ENCODE results near the gene HOXA6.

The HOXA6 gene

DNA sequence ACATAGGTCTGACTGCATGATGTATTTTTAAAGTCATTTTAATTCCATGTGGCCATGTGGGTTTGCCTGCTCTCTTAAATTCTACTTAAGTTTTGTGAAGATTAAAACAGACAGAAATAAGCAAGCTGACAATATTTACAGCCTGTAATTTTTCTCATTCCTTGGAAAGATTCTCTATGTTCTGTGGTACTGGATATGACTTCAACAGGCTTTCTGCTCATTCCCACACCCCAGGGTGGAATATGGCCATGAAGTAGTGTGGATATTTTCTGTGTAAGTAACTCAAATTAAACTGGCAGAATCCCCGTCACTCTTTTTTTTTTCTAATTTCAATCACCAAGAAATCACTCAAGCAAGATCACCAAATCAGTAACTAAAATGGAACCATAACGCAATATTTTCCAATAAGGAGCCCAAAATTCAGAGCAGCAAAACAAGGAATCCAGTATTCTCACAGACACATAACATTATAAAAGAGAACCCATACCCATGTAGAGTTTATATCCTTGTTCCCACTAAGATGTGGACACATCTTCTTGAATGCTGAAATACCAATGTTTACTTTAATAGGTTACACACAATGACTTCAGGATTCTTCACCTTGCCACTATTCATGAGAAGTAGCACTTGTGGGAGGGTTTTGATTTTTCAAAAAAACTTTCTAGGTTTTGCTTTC lies 9.8 kb downstream of the HOXA6 start:
- DNase-seq (ENCODE audit: low spot score): no peak

GRCh38 chr7:27134392-27134791 lies 13.2 kb downstream of the HOXA6 start:
- DNase-seq (ENCODE audit: low spot score): no peak

DNA sequence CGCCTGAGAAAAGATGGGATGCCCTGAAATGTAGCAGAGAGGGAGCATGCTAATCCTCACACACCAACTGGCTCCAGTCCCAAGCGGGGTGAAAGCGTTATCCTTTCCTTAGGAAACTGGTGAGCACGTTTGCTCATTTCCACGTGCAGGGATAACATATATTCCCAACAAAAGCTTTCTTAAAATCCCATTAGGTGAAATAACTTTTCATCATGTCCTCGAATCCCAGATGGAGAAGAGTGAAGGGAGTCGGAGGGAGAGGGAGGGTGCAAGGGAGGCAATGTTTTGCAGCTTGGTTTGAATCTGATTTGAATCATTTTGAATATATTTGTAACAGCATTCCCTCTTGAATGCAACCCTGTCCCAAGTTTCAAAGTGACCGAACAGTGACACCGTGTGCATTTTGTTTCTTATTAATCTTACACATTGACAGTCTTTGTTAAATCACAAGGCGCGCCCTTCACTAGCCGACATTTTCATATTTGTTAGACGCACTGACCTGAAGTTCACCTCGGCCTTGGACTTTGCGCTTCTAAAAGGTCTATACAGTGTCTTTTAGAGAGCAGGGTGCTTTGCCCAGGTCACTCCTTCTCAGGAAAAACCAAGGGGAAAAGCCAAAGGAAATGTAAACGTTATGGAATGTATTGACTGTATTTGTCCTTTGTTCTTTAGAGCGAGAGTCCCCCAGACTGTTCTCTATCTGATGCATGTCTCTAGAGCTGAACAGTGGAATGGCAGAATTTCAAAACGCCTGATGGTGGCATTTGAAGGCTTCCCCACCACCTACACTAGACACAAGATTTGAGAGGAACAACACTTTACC lies 14.0 kb downstream of the HOXA6 start:
- no peak for DNase-seq (ENCODE audit: low spot score)

DNA sequence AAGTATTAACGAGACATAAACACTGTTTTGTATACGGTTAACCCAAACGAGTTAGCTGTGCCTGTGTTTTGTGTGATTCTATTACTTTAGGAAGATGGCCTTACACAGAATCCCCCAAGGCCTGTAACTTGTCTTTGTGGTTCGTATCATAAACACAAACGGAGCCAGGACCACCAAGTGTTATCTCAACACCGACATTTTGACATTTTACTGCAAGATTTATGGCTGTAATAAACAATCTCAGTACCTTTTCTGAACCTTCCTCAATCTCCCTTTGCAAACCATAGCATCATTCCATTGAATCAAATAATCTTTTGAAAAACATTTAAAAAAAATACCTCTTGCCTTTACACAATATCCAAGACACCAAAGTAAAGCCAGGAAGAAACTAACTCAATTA lies 14.6 kb downstream of the HOXA6 start:
- DNase-seq (ENCODE audit: low spot score): no peak

DNA sequence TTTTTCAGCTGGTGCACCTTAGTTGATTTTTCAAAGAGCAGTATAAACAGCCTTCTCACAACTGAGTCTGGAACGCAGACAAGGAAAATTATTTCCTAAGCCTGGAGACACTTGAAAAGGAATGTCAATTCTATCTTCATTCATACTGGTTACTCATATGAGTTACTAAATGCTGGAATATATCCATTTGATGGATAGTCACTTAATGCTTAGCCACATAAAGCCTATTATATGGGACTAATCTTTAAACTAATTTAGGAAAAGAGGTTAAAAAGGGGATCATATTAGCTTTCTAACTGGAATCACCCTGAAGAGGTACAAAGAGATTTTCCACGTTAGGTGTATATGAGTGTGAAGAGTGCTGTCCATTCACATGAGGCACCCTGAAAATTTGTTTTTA lies 15.4 kb downstream of the HOXA6 start:
- no peak for DNase-seq (ENCODE audit: low spot score)

GRCh38 chr7:27131390-27131819 lies 16.2 kb downstream of the HOXA6 start:
- no peak for DNase-seq (ENCODE audit: low spot score)

DNA sequence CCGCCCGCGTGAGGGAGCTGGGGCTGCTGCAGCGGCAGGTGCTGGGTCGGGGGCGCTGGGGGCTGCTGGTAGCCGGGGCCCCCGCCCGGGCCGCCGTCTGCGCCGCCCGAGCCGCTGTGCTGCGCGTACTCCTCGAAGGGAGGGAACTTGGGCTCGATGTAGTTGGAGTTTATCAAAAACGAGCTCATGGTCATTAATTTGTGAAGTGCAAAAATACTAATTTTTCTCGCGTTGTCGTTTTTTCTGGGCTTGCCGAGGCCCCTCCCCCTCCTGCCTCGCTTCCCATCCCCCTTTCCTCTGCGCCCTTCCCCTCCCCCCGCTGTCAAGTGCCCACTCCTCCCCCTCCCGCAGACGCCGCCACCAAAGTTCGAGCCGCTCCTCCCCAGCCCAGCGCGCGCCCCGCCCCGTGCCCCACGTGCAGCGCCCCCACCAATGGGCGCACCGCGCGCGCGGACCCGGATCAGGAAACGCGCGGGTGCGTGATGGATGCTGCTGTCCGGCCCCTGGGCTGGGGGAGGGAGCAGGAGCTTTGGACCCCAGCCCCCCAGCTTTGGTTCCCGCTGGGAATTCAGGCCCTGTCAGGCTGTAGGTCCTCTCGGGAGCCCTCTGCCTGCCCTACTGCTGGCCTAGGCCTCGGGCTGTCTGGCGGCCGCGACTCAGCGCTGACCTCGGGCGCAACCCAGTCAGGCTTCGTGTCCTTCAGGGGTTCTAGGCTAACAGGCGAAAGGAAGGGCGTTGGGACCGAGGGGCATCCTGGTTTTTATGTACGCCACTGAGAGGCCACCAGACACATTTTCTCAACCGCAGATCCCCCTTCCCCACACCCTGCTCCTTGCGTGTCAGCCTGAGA lies 16.8 kb downstream of the HOXA6 start, which contains the start of gene HOXA4:
Gene HOXA4, minus strand, starts transcription at position 218 of the 850 bp plus-strand sequence. Its CDS starts 24 bp downstream, at position 194.
- DNase-seq (ENCODE audit: low spot score): peak; percentile 60

- no peak for DNase-seq (ENCODE audit: low spot score)
Observed at GRCh38 chr7:27129729-27130539, 17.6 kb downstream of the HOXA6 start.

GRCh38 chr7:27128776-27129728 lies 18.5 kb downstream of the HOXA6 start:
- DNase-seq (ENCODE audit: low spot score): no peak

- DNase-seq (ENCODE audit: low spot score): no peak
Observed at GRCh38 chr7:27128034-27128433, 19.5 kb downstream of the HOXA6 start.

- DNase-seq (ENCODE audit: low spot score): no peak
Observed at GRCh38 chr7:27126596-27127327, 20.8 kb downstream of the HOXA6 start.

DNA sequence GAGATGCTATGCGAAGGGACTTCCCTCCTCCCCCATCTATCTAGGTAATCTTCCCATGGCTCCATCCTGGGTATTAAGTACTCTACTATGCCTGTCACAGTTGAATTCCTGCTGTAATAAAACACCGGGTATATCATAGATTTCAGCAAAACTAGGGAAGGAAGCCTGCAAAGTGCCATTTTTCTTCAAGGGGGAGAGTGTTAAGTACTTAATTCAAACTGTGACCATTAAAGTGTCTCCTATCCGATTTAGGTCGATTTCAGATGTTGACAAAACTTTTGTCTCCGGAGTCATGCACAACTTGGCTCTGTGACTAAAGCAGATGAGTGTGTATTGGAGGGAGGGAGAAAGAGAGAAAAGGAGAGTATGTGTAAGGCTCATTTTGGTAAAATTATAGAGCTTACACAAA lies 21.6 kb downstream of the HOXA6 start:
- DNase-seq (ENCODE audit: low spot score): no peak

GRCh38 chr7:27124902-27125689 lies 22.5 kb downstream of the HOXA6 start:
- no peak for DNase-seq (ENCODE audit: low spot score)

GRCh38 chr7:27124096-27124901 lies 23.3 kb downstream of the HOXA6 start:
- DNase-seq (ENCODE audit: low spot score): no peak

DNA sequence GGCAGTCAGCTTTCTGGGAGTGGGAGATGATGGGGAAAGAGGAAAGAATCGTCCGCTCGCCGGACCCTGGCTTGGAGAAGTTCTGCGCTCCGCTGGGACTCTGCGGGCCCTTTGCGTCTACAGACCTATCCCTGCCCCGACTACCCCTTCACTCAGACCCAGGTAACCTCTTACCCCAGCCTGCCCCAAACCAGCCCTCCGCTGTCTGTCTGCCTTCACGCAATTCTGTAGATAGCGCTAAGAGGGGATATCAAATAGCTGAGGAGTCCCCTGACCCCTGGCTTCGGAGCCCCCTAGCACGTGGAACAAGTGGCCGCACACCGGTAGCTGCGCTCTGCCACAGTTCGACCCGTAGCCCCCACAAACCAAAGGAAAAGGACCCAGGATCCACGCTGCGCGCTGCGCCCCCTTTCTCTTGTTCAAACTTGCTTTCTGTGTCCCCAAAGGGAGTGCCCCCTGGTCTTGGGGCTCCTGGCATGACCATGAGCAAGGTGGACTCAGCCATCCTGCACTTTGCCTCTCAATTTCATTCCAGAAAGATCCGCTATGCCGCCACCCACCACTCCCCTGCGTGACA lies 24.0 kb downstream of the HOXA6 start:
- DNase-seq (ENCODE audit: low spot score): no peak

- DNase-seq (ENCODE audit: low spot score): no peak
Observed at GRCh38 chr7:27123007-27123476, 24.5 kb downstream of the HOXA6 start.

DNA sequence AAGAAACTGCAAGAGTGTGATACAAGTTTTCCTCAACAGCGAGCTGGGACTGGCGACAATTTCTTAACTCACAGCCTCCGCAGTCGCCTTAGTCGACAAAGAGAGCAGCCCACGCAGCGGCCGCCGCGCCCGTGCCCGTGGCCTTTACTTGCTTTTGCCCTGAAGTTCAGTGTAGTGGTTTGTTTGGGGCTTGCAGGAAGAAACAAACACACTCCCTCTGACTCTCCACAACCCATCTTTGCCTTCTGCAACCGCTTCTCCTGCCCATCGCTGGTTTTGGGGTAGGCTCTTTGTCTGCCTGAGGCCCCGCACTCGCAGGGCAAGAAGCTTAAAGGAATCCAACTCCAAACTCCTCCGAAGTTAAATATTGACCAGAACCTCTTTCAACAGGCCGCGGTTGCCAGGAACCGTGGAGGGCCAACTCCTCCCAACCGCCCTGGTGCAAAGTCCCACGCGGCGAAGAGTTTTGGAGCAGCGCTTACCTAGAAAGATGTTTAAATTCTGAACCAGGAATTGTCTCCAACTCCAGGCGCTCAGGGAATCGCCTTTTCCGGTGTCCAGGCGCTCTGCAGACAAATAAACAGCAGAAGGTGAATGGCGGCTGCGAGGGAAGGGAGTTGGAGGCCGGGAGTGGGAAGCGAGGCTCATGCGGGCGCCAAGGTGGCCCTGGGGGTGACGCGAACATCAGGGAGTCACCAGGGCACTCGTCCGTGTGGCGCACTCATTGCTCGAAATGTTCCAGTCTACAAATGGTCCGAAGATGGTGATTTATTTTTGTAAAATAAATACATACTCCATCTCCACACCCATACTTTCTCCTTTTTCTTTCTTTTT lies 25.3 kb downstream of the HOXA6 start:
- no peak for DNase-seq (ENCODE audit: low spot score)

Measured in hematopoietic multipotent progenitor cell treated with erythropoietin and hydrocortisone succinate and interleukin-3 and kit ligand, for 15 days (in vitro differentiated cells).